ENCODE results near the gene LRRC56.

Gene LRRC56

GRCh38 chr11:535210-535518 is 2.2 kb upstream of the LRRC56 start:
- Mint-ChIP-seq H3K4me3 (peak overlapping the region; percentile 27), H3K9me3 (no peaks in the 10 kb centered on the region), H3K4me1 (ENCODE audit: low read depth in 2 of 2) (peaks cover 14 to 16% of the 10 kb centered on the region in 2 donors), H3K36me3 (ENCODE audit: insufficient read depth) (peaks cover 40% of the 10 kb centered on the region), H3K27ac (no peak overlapping the region), H3K27me3 (no peaks in the 10 kb centered on the region)
- DNase-seq, result no peak
- peak; percentile 13 for ATAC-seq (replicated peaks)

- peak; percentile 93 to 96 (median 93) for DNase-seq
- peak within 1 kb of the TSS; percentile 95 to 97 for H3K27ac Mint-ChIP-seq
- H3K27me3 Mint-ChIP-seq, result no peaks in the 10 kb centered on the region
- no peaks in the 10 kb centered on the region for H3K9me3 Mint-ChIP-seq
- peak; percentile 75 for ATAC-seq (replicated peaks)
- H3K36me3 Mint-ChIP-seq (ENCODE audit: insufficient read depth), result peaks cover 40% of the 10 kb centered on the region
- H3K4me3 Mint-ChIP-seq, result peak within 1 kb of the TSS; percentile 89 to 92
- H3K4me1 Mint-ChIP-seq (ENCODE audit: low read depth in 2 of 2), result peaks cover 14 to 15% of the 10 kb centered on the region in 2 donors
These were observed 1.5 kb upstream of the LRRC56 start, which contains the start of gene HRAS for GRCh38 chr11:535519-536454. HRAS (minus strand) TSS chr11:535576.

- Mint-ChIP-seq H3K9me3 (no peaks in the 10 kb centered on the region), H3K4me1 (ENCODE audit: low read depth in 2 of 2) (peaks cover 13 to 14% of the 10 kb centered on the region in 2 donors), H3K27me3 (no peaks in the 10 kb centered on the region), H3K36me3 (ENCODE audit: insufficient read depth) (peaks cover 30% of the 10 kb centered on the region), H3K4me3 (peak overlapping the region; percentile 89 to 92), H3K27ac (peak overlapping the region; percentile 87 to 97)
- DNase-seq (no peak), ATAC-seq (replicated peaks) (no peak)
These were observed 499 bp downstream of the LRRC56 start for GRCh38 chr11:537622-538430.

GRCh38 chr11:538431-539051 is 1.2 kb downstream of the LRRC56 start:
- H3K36me3 Mint-ChIP-seq (ENCODE audit: insufficient read depth), result peaks cover 30% of the 10 kb centered on the region
- no peaks in the 10 kb centered on the region for H3K9me3 Mint-ChIP-seq
- peaks cover 13 to 14% of the 10 kb centered on the region in 2 donors for H3K4me1 Mint-ChIP-seq (ENCODE audit: low read depth in 2 of 2)
- DNase-seq, result no peak
- H3K27ac Mint-ChIP-seq, result peak overlapping the region in 1 of 2 donors; percentile 97
- H3K4me3 Mint-ChIP-seq, result peak overlapping the region; percentile 10 to 92
- H3K27me3 Mint-ChIP-seq, result no peaks in the 10 kb centered on the region
- ATAC-seq (replicated peaks), result no peak

GRCh38 chr11:539971-540481 is 2.7 kb downstream of the LRRC56 start:
- DNase-seq, result no peak
- H3K36me3 Mint-ChIP-seq (ENCODE audit: insufficient read depth), result peaks cover 27% of the 10 kb centered on the region
- H3K4me1 Mint-ChIP-seq (ENCODE audit: low read depth in 2 of 2), result peaks cover 13 to 14% of the 10 kb centered on the region in 2 donors
- no peak for ATAC-seq (replicated peaks)
- H3K27ac Mint-ChIP-seq, result no peak overlapping the region
- no peaks in the 10 kb centered on the region for H3K9me3 Mint-ChIP-seq
- no peaks in the 10 kb centered on the region for H3K27me3 Mint-ChIP-seq
- H3K4me3 Mint-ChIP-seq, result no peak overlapping the region

GRCh38 chr11:540583-541432 is 3.5 kb downstream of the LRRC56 start:
- no peak for DNase-seq
- no peak for ATAC-seq (replicated peaks)
- H3K4me3 Mint-ChIP-seq, result no peak overlapping the region
- H3K4me1 Mint-ChIP-seq (ENCODE audit: low read depth in 2 of 2), result peaks cover 13 to 14% of the 10 kb centered on the region in 2 donors
- H3K9me3 Mint-ChIP-seq, result no peaks in the 10 kb centered on the region
- no peak overlapping the region for H3K27ac Mint-ChIP-seq
- H3K27me3 Mint-ChIP-seq, result no peaks in the 10 kb centered on the region
- H3K36me3 Mint-ChIP-seq (ENCODE audit: insufficient read depth), result peaks cover 24% of the 10 kb centered on the region

GRCh38 chr11:541433-541885 is 4.1 kb downstream of the LRRC56 start:
- Mint-ChIP-seq H3K4me1 (ENCODE audit: low read depth in 2 of 2) (peaks cover 9% of the 10 kb centered on the region in 2 donors), H3K4me3 (no peak overlapping the region), H3K9me3 (no peaks in the 10 kb centered on the region), H3K27ac (no peak overlapping the region), H3K36me3 (ENCODE audit: insufficient read depth) (peaks cover 18% of the 10 kb centered on the region), H3K27me3 (no peaks in the 10 kb centered on the region)
- DNase-seq, result no peak
- ATAC-seq (replicated peaks), result no peak

- H3K27ac Mint-ChIP-seq, result no peak overlapping the region
- no peaks in the 10 kb centered on the region for H3K27me3 Mint-ChIP-seq
- H3K4me1 Mint-ChIP-seq (ENCODE audit: low read depth in 2 of 2), result no peaks in the 10 kb centered on the region
- H3K4me3 Mint-ChIP-seq, result no peak overlapping the region
- ATAC-seq (replicated peaks) (no peak), DNase-seq (no peak)
- no peaks in the 10 kb centered on the region for H3K9me3 Mint-ChIP-seq
- H3K36me3 Mint-ChIP-seq (ENCODE audit: insufficient read depth), result no peaks in the 10 kb centered on the region
These were observed 7.5 kb downstream of the LRRC56 start for GRCh38 chr11:544817-545166.

- Mint-ChIP-seq H3K36me3 (ENCODE audit: insufficient read depth) (no peaks in the 10 kb centered on the region), H3K4me1 (ENCODE audit: low read depth in 2 of 2) (no peaks in the 10 kb centered on the region), H3K27ac (no peak overlapping the region)
These were observed 7.8 kb downstream of the LRRC56 start for GRCh38 chr11:545171-545570.

GRCh38 chr11:548700-549603 is 11.6 kb downstream of the LRRC56 start:
- Mint-ChIP-seq H3K4me3 (no peak overlapping the region), H3K36me3 (ENCODE audit: insufficient read depth) (no peaks in the 10 kb centered on the region), H3K4me1 (ENCODE audit: low read depth in 2 of 2) (no peaks in the 10 kb centered on the region), H3K9me3 (no peaks in the 10 kb centered on the region), H3K27me3 (no peaks in the 10 kb centered on the region), H3K27ac (no peak overlapping the region)
- DNase-seq, result no peak
- no peak for ATAC-seq (replicated peaks)

More at GRCh38 chr11:545171-545570, 7.8 kb downstream of the LRRC56 start:
- DNase-seq (no peak), ATAC-seq (replicated peaks) (no peak)
- no peaks in the 10 kb centered on the region for H3K27me3 Mint-ChIP-seq
- no peak overlapping the region for H3K4me3 Mint-ChIP-seq
- H3K9me3 Mint-ChIP-seq, result no peaks in the 10 kb centered on the region

- Mint-ChIP-seq H3K4me1 (ENCODE audit: low read depth in 2 of 2) (no peaks in the 10 kb centered on the region), H3K4me3 (no peak overlapping the region), H3K9me3 (no peaks in the 10 kb centered on the region), H3K27ac (no peak overlapping the region), H3K27me3 (no peaks in the 10 kb centered on the region), H3K36me3 (ENCODE audit: insufficient read depth) (no peaks in the 10 kb centered on the region)
- DNase-seq (no peak), ATAC-seq (replicated peaks) (no peak)
These were observed 12.9 kb downstream of the LRRC56 start for GRCh38 chr11:550021-550745.

All from effector memory CD8-positive, alpha-beta T cell (primary cell).